ENCODE data around the gene GPC1.

The GPC1 gene

GRCh38 chr2:240411261-240412160 lies 24.0 kb upstream of the GPC1 start:
- DNase-seq (ENCODE audit: insufficient read length, low spot score) (no peak), FAIRE-seq (no peak)
- TF ChIP-seq PAX5 (IDR thresholded peaks at IDR 0.05; ENCODE audit: insufficient read depth, low read length, severe bottlenecking) (no peak), POU2F2 (IDR thresholded peaks at IDR 0.05; ENCODE audit: low read depth, low read length) (no peak), SPI1 (IDR thresholded peaks at IDR 0.05; ENCODE audit: low read depth, low read length) (no peak), POLR2AphosphoS5 (IDR thresholded peaks at IDR 0.05; ENCODE audit: low read depth, low read length) (no peak), POLR2A (IDR thresholded peaks at IDR 0.05; ENCODE audit: low read depth, low read length) (no peak)

- no peak for TF ChIP-seq POLR2A (IDR thresholded peaks at IDR 0.05; ENCODE audit: low read depth, low read length)
- no peak for TF ChIP-seq POLR2AphosphoS5 (IDR thresholded peaks at IDR 0.05; ENCODE audit: low read depth, low read length)
- TF ChIP-seq POU2F2 (IDR thresholded peaks at IDR 0.05; ENCODE audit: low read depth, low read length), result no peak
- TF ChIP-seq PAX5 (IDR thresholded peaks at IDR 0.05; ENCODE audit: insufficient read depth, low read length, severe bottlenecking), result no peak
- TF ChIP-seq SPI1 (IDR thresholded peaks at IDR 0.05; ENCODE audit: low read depth, low read length), result no peak
- TF ChIP-seq TAF1 (IDR thresholded peaks at IDR 0.05; ENCODE audit: low read depth, low read length), result no peak
- DNase-seq (ENCODE audit: insufficient read length, low spot score), result no peak
- no peak for FAIRE-seq
Measured at GRCh38 chr2:240412211-240412861, 23.1 kb upstream of the GPC1 start.

- TF ChIP-seq POLR2AphosphoS5 (IDR thresholded peaks at IDR 0.05; ENCODE audit: low read depth, low read length), result no peak
- TF ChIP-seq SPI1 (IDR thresholded peaks at IDR 0.05; ENCODE audit: low read depth, low read length), result no peak
- TF ChIP-seq POU2F2 (IDR thresholded peaks at IDR 0.05; ENCODE audit: low read depth, low read length), result no peak
- no peak for TF ChIP-seq TAF1 (IDR thresholded peaks at IDR 0.05; ENCODE audit: low read depth, low read length)
- no peak for TF ChIP-seq PAX5 (IDR thresholded peaks at IDR 0.05; ENCODE audit: insufficient read depth, low read length, severe bottlenecking)
- TF ChIP-seq POLR2A (IDR thresholded peaks at IDR 0.05; ENCODE audit: low read depth, low read length), result no peak
- FAIRE-seq (no peak), DNase-seq (ENCODE audit: insufficient read length, low spot score) (no peak)
Measured at GRCh38 chr2:240412975-240413812, 22.3 kb upstream of the GPC1 start.

- no peak for TF ChIP-seq POU2F2 (IDR thresholded peaks at IDR 0.05; ENCODE audit: low read depth, low read length)
- no peak for TF ChIP-seq POLR2A (IDR thresholded peaks at IDR 0.05; ENCODE audit: low read depth, low read length)
- TF ChIP-seq TAF1 (IDR thresholded peaks at IDR 0.05; ENCODE audit: low read depth, low read length), result no peak
- TF ChIP-seq SPI1 (IDR thresholded peaks at IDR 0.05; ENCODE audit: low read depth, low read length), result no peak
- no peak for TF ChIP-seq POLR2AphosphoS5 (IDR thresholded peaks at IDR 0.05; ENCODE audit: low read depth, low read length)
- TF ChIP-seq PAX5 (IDR thresholded peaks at IDR 0.05; ENCODE audit: insufficient read depth, low read length, severe bottlenecking), result no peak
- no peak for FAIRE-seq
- DNase-seq (ENCODE audit: insufficient read length, low spot score), result no peak
Measured at GRCh38 chr2:240413813-240414429, 21.5 kb upstream of the GPC1 start.

GRCh38 chr2:240416821-240417220 lies 18.6 kb upstream of the GPC1 start:
- DNase-seq (ENCODE audit: insufficient read length, low spot score), result no peak
- no peak for FAIRE-seq
- TF ChIP-seq POLR2A (IDR thresholded peaks at IDR 0.05; ENCODE audit: low read depth, low read length) (no peak), PAX5 (IDR thresholded peaks at IDR 0.05; ENCODE audit: insufficient read depth, low read length, severe bottlenecking) (no peak), TAF1 (IDR thresholded peaks at IDR 0.05; ENCODE audit: low read depth, low read length) (no peak), POU2F2 (IDR thresholded peaks at IDR 0.05; ENCODE audit: low read depth, low read length) (no peak), POLR2AphosphoS5 (IDR thresholded peaks at IDR 0.05; ENCODE audit: low read depth, low read length) (no peak), SPI1 (IDR thresholded peaks at IDR 0.05; ENCODE audit: low read depth, low read length) (no peak)

GRCh38 chr2:240418311-240418710 lies 17.2 kb upstream of the GPC1 start:
- no peak for TF ChIP-seq POLR2A (IDR thresholded peaks at IDR 0.05; ENCODE audit: low read depth, low read length)
- TF ChIP-seq POU2F2 (IDR thresholded peaks at IDR 0.05; ENCODE audit: low read depth, low read length), result no peak
- TF ChIP-seq SPI1 (IDR thresholded peaks at IDR 0.05; ENCODE audit: low read depth, low read length), result no peak
- TF ChIP-seq PAX5 (IDR thresholded peaks at IDR 0.05; ENCODE audit: insufficient read depth, low read length, severe bottlenecking), result no peak
- no peak for TF ChIP-seq TAF1 (IDR thresholded peaks at IDR 0.05; ENCODE audit: low read depth, low read length)
- no peak for TF ChIP-seq POLR2AphosphoS5 (IDR thresholded peaks at IDR 0.05; ENCODE audit: low read depth, low read length)
- no peak for FAIRE-seq
- DNase-seq (ENCODE audit: insufficient read length, low spot score), result no peak

GRCh38 chr2:240419271-240419670 lies 16.2 kb upstream of the GPC1 start:
- TF ChIP-seq TAF1 (IDR thresholded peaks at IDR 0.05; ENCODE audit: low read depth, low read length) (no peak), POLR2A (IDR thresholded peaks at IDR 0.05; ENCODE audit: low read depth, low read length) (no peak), POLR2AphosphoS5 (IDR thresholded peaks at IDR 0.05; ENCODE audit: low read depth, low read length) (no peak), PAX5 (IDR thresholded peaks at IDR 0.05; ENCODE audit: insufficient read depth, low read length, severe bottlenecking) (no peak), SPI1 (IDR thresholded peaks at IDR 0.05; ENCODE audit: low read depth, low read length) (no peak), POU2F2 (IDR thresholded peaks at IDR 0.05; ENCODE audit: low read depth, low read length) (no peak)
- no peak for DNase-seq (ENCODE audit: insufficient read length, low spot score)
- no peak for FAIRE-seq

- DNase-seq (ENCODE audit: insufficient read length, low spot score), result no peak
- FAIRE-seq, result no peak
- no peak for TF ChIP-seq POLR2AphosphoS5 (IDR thresholded peaks at IDR 0.05; ENCODE audit: low read depth, low read length)
- TF ChIP-seq PAX5 (IDR thresholded peaks at IDR 0.05; ENCODE audit: insufficient read depth, low read length, severe bottlenecking), result no peak
- TF ChIP-seq SPI1 (IDR thresholded peaks at IDR 0.05; ENCODE audit: low read depth, low read length), result no peak
- TF ChIP-seq TAF1 (IDR thresholded peaks at IDR 0.05; ENCODE audit: low read depth, low read length), result no peak
- no peak for TF ChIP-seq POU2F2 (IDR thresholded peaks at IDR 0.05; ENCODE audit: low read depth, low read length)
- no peak for TF ChIP-seq POLR2A (IDR thresholded peaks at IDR 0.05; ENCODE audit: low read depth, low read length)
Measured at GRCh38 chr2:240419723-240420122, 15.7 kb upstream of the GPC1 start.

Measured in GM12891 (cell line).